ENCODE results near the gene ITGA3. TPM values are rescaled to one million over a fixed set of nuclear protein-coding genes. Genes with fewer than 3 reads are reported as not detected.

The ITGA3 gene
- total RNA-seq, 6 donors from 2014 or later, result 193 to 469 (median 350) TPM

- 28 to 41% methylated on average over 3 of the region's 3 CpGs for WGBS, 2 donors
Measured at GRCh38 chr17:50093807-50094206, 37.9 kb downstream of the ITGA3 start.

GRCh38 chr17:50094243-50094752 is 38.4 kb downstream of the ITGA3 start:
- peak overlapping the region; percentile 57 to 90 (median 84) for H3K27ac ChIP-seq
- peaks cover 13 to 23% (median 17%) of the 10 kb centered on the region in 4 donors for H3K4me1 ChIP-seq
- TF ChIP-seq CTCF (IDR thresholded peaks at IDR 0.05) (peak; percentile 83 to 94 (median 92)), EP300 (IDR thresholded peaks at IDR 0.05) (no peak), POLR2A (IDR thresholded peaks at IDR 0.05) (no peak)
- 0 to 1% methylated on average over 19 to 21 of the region's 21 CpGs for WGBS, 2 donors
- no peaks in the 10 kb centered on the region for H3K9me3 ChIP-seq
- peak overlapping the region; percentile 36 to 98 (median 78) for H3K4me3 ChIP-seq
- ATAC-seq (ENCODE audit: low FRiP score in 2 of 2) (peak; percentile 84 to 91), DNase-seq (peak in 1 of 2 donors; percentile 94)
- H3K27me3 ChIP-seq, result no peaks in the 10 kb centered on the region
- H3K36me3 ChIP-seq, result peaks cover 7 to 42% (median 30%) of the 10 kb centered on the region in 4 donors

More at GRCh38 chr17:50093807-50094206, 37.9 kb downstream of the ITGA3 start:
- no peaks in the 10 kb centered on the region for H3K27me3 ChIP-seq
- ATAC-seq (ENCODE audit: low FRiP score in 2 of 2) (no peak), DNase-seq (no peak)
- TF ChIP-seq POLR2A (IDR thresholded peaks at IDR 0.05), result no peak
- TF ChIP-seq POLR2AphosphoS5 (IDR thresholded peaks at IDR 0.05), result no peak
- no peak for TF ChIP-seq CTCF (IDR thresholded peaks at IDR 0.05)
- no peak for TF ChIP-seq EP300 (IDR thresholded peaks at IDR 0.05)
- peak overlapping the region in 2 of 4 donors; percentile 86 to 90 for H3K27ac ChIP-seq
- peaks cover 13 to 23% (median 17%) of the 10 kb centered on the region in 4 donors for H3K4me1 ChIP-seq
- H3K36me3 ChIP-seq, result peaks cover 8 to 43% (median 31%) of the 10 kb centered on the region in 4 donors
- H3K9me3 ChIP-seq, result no peaks in the 10 kb centered on the region
- H3K4me3 ChIP-seq, result no peak overlapping the region

- Histone ChIP-seq H3K9me3 (no peaks in the 10 kb centered on the region), H3K36me3 (peaks cover 0 to 38% (median 24%) of the 10 kb centered on the region in 4 donors), H3K4me3 (peak within 1 kb of the TSS; percentile 75 to 98 (median 88)), H3K27ac (peak within 1 kb of the TSS; percentile 57 to 90 (median 84)), H3K4me1 (peaks cover 13 to 23% (median 17%) of the 10 kb centered on the region in 4 donors), H3K27me3 (no peaks in the 10 kb centered on the region)
- peak; percentile 97 for ATAC-seq (ENCODE audit: low FRiP score in 2 of 2)
- TF ChIP-seq CTCF (IDR thresholded peaks at IDR 0.05), result peak in 3 of 6 experiments; percentile 13 to 59 (median 32)
- peak in 1 of 2 donors; percentile 72 for TF ChIP-seq POLR2AphosphoS5 (IDR thresholded peaks at IDR 0.05)
- peak in 2 of 4 donors; percentile 41 to 73 for TF ChIP-seq POLR2A (IDR thresholded peaks at IDR 0.05)
- peak in 1 of 4 donors; percentile 12 for TF ChIP-seq EP300 (IDR thresholded peaks at IDR 0.05)
- peak; percentile 97 for DNase-seq
- WGBS, 2 donors, result 0 to 1% methylated on average over 38 to 59 of the region's 68 CpGs
Measured at GRCh38 chr17:50094753-50095619, 39.1 kb downstream of the ITGA3 start, which contains the start of gene PDK2. Gene PDK2, plus strand, starts transcription at chr17:50095351. Its CDS starts 85 bp downstream, at chr17:50095436.

- Histone ChIP-seq H3K4me3 (peak overlapping the region; percentile 75 to 98 (median 88)), H3K36me3 (peaks cover 0 to 32% (median 22%) of the 10 kb centered on the region in 4 donors), H3K27ac (peak overlapping the region; percentile 57 to 90 (median 84)), H3K9me3 (no peaks in the 10 kb centered on the region), H3K27me3 (no peaks in the 10 kb centered on the region), H3K4me1 (peaks cover 13 to 27% (median 17%) of the 10 kb centered on the region in 4 donors)
- ATAC-seq (ENCODE audit: low FRiP score in 2 of 2) (no peak), DNase-seq (no peak)
- WGBS, 2 donors, result 1 to 2% methylated on average over 12 of the region's 12 CpGs
- no peak for TF ChIP-seq POLR2AphosphoS5 (IDR thresholded peaks at IDR 0.05)
- no peak for TF ChIP-seq POLR2A (IDR thresholded peaks at IDR 0.05)
- no peak for TF ChIP-seq EP300 (IDR thresholded peaks at IDR 0.05)
- TF ChIP-seq CTCF (IDR thresholded peaks at IDR 0.05), result no peak
Measured at GRCh38 chr17:50095626-50096037, 39.7 kb downstream of the ITGA3 start.

All from upper lobe of left lung (tissue), 6 donors.